Right atrium auricular region (tissue), 2 donors: ENCODE data around the gene PDZD2. TPM values are rescaled to one million over a fixed set of nuclear protein-coding genes. Genes with fewer than 3 reads are reported as not detected.
A peak's percentile ranks its signal among the peaks of the same experiment; 100 is the strongest.

ENCODE experiments used
- DNase-seq: peaks from one replicate; pipeline ENCODE4 v3.0.0-alpha.2; 2019; ENCODE audit warnings: low spot score
- H3K27ac ChIP-seq, 2 donors: fragments of 200-600 bp; sonication (generic); 1 replicate in 1 of 2; 2 replicates in 1 of 2; pipeline ENCODE4 v1.5.1; 2016 to 2019
- H3K27me3 ChIP-seq, 2 donors: fragments of 200-600 bp; sonication (generic); one replicate each; pipeline versions ENCODE4 v1.5.1 to v1.6.0; 2017 to 2019
- H3K36me3 ChIP-seq: fragments of 200-600 bp; sonication (generic); one replicate; pipeline ENCODE4 v1.5.1; 2016
- H3K4me1 ChIP-seq, 2 donors: fragments of 200-600 bp; sonication (generic); one replicate each; pipeline versions ENCODE4 v1.5.1 to v1.6.0; 2017 to 2019
- H3K4me3 ChIP-seq, 2 donors: fragments of 200-600 bp; sonication (generic); 1 replicate in 1 of 2; 2 replicates in 1 of 2; pipeline ENCODE4 v1.5.1; 2017 to 2019; ENCODE audit warnings: mild to moderate bottlenecking in 1 of 2, moderate library complexity in 1 of 2
- H3K9me3 ChIP-seq, 2 donors: fragments of 200-600 bp; sonication (generic); one replicate each; pipeline ENCODE4 v1.5.1; 2019
- total RNA-seq, 2 donors: library from RNA; depleted of rRNA; stranded (reverse); fragments of >200 nt; gene quantifications; one replicate each; pipeline ENCODE4 v1.1.0, GENCODE V29; 2016
- TF ChIP-seq, protein P1 (sequence below), 2 donors: fragments of 200-600 bp; sonication (generic); IDR thresholded peaks; one replicate each; pipeline ENCODE4 v1.5.1; 2019; ENCODE audit warnings: antibody characterized with exemption in 2 of 2

The PDZD2 gene
- total RNA-seq, 2 donors from 2014 or later, result 79.5 to 86.4 TPM

DNA sequence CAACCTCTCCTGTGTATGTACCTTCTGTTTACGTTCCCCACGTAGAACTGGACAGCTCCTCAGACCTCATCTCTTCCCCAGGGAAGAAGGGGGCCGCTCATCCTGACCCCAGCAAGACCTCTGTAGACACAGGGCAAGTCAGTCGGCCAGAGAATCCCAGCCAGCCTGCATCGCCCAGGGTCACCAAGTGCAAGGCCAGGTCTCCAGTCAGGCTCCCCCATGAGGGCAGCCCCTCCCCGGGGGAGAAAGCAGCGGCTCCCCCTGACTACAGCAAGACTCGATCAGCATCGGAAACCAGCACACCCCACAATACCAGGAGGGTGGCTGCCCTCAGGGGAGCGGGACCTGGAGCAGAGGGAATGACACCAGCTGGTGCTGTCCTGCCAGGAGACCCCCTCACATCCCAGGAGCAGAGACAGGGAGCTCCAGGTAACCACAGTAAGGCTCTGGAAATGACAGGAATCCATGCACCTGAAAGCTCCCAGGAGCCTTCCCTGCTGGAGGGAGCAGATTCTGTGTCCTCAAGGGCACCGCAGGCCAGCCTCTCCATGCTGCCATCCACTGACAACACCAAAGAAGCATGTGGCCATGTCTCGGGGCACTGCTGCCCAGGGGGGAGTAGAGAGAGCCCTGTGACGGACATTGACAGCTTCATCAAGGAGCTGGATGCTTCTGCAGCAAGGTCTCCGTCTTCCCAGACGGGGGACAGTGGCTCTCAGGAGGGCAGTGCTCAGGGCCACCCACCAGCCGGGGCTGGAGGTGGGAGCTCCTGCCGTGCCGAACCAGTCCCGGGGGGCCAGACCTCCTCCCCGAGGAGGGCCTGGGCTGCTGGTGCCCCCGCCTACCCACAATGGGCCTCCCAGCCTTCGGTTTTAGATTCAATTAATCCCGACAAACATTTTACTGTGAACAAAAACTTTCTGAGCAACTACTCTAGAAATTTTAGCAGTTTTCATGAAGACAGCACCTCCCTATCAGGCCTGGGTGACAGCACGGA is 448.5 kb downstream of the PDZD2 start:
- TF ChIP-seq, protein P1, sequence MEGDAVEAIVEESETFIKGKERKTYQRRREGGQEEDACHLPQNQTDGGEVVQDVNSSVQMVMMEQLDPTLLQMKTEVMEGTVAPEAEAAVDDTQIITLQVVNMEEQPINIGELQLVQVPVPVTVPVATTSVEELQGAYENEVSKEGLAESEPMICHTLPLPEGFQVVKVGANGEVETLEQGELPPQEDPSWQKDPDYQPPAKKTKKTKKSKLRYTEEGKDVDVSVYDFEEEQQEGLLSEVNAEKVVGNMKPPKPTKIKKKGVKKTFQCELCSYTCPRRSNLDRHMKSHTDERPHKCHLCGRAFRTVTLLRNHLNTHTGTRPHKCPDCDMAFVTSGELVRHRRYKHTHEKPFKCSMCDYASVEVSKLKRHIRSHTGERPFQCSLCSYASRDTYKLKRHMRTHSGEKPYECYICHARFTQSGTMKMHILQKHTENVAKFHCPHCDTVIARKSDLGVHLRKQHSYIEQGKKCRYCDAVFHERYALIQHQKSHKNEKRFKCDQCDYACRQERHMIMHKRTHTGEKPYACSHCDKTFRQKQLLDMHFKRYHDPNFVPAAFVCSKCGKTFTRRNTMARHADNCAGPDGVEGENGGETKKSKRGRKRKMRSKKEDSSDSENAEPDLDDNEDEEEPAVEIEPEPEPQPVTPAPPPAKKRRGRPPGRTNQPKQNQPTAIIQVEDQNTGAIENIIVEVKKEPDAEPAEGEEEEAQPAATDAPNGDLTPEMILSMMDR (IDR thresholded peaks at IDR 0.05), result no peak
- no peaks in the 10 kb centered on the region for H3K9me3 ChIP-seq
- peaks cover 46% of the 10 kb centered on the region for H3K36me3 ChIP-seq
- H3K27me3 ChIP-seq, result no peaks in the 10 kb centered on the region
- H3K4me3 ChIP-seq, result no peak overlapping the region
- DNase-seq, result peak; percentile 49
- H3K27ac ChIP-seq, result no peak overlapping the region
- H3K4me1 ChIP-seq, result no peaks in the 10 kb centered on the region

DNA sequence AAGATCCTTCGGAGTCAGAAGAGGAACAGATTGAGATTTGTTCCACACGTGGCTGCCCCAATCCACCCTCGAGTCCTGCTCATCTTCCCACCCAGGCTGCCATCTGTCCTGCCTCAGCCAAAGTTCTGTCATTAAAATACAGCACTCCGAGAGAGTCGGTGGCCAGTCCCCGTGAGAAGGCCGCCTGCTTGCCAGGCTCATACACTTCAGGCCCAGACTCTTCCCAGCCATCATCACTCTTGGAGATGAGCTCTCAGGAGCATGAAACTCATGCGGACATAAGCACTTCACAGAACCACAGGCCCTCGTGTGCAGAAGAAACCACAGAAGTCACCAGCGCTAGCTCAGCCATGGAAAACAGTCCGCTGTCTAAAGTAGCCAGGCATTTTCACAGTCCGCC is 449.3 kb downstream of the PDZD2 start:
- Histone ChIP-seq H3K9me3 (no peaks in the 10 kb centered on the region), H3K4me1 (no peaks in the 10 kb centered on the region), H3K27me3 (no peaks in the 10 kb centered on the region), H3K36me3 (peaks cover 44% of the 10 kb centered on the region), H3K4me3 (no peak overlapping the region), H3K27ac (no peak overlapping the region)
- DNase-seq, result peak; percentile 50
- TF ChIP-seq, protein P1 (IDR thresholded peaks at IDR 0.05), result no peak

DNA sequence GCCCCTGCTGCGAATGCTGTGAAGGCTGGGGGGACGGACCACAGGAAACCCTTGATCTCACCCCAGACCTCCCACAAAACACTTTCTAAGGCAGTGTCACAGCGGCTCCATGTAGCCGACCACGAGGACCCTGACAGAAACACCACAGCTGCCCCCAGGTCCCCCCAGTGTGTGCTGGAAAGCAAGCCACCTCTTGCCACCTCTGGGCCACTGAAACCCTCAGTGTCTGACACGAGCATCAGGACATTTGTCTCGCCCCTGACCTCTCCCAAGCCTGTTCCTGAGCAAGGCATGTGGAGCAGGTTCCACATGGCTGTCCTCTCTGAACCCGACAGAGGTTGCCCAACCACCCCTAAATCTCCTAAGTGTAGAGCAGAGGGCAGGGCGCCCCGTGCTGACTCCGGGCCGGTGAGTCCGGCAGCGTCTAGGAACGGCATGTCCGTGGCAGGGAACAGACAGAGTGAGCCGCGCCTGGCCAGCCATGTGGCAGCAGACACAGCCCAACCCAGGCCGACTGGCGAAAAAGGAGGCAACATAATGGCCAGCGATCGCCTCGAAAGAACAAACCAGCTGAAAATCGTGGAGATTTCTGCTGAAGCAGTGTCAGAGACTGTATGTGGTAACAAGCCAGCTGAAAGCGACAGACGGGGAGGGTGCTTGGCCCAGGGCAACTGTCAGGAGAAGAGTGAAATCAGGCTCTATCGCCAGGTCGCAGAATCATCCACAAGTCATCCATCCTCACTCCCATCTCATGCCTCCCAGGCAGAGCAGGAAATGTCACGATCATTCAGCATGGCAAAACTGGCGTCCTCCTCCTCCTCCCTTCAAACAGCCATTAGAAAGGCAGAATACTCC is 450.4 kb downstream of the PDZD2 start:
- Histone ChIP-seq H3K27me3 (no peaks in the 10 kb centered on the region), H3K9me3 (no peaks in the 10 kb centered on the region), H3K4me1 (no peaks in the 10 kb centered on the region), H3K27ac (no peak overlapping the region), H3K36me3 (peaks cover 40% of the 10 kb centered on the region), H3K4me3 (no peak overlapping the region)
- peak; percentile 52 for DNase-seq
- TF ChIP-seq, protein P1 (IDR thresholded peaks at IDR 0.05), result no peak

DNA sequence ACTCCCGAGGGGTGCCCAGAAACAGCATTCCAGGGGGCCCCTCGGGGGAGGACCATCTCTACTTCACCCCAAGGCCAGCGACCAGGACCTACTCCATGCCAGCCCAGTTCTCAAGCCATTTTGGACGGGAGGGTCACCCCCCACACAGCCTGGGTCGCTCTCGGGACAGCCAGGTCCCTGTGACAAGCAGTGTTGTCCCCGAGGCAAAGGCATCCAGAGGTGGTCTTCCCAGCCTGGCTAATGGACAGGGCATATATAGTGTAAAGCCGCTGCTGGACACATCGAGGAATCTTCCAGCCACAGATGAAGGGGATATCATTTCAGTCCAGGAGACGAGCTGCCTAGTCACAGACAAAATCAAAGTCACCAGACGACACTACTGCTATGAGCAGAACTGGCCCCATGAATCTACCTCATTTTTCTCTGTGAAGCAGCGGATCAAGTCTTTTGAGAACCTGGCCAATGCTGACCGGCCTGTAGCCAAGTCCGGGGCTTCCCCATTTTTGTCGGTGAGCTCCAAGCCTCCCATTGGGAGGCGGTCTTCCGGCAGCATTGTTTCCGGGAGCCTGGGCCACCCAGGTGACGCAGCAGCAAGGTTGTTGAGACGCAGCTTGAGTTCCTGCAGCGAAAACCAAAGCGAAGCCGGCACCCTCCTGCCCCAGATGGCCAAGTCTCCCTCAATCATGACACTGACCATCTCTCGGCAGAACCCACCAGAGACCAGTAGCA is 451.3 kb downstream of the PDZD2 start:
- DNase-seq, result peak; percentile 53
- TF ChIP-seq, protein P1 (IDR thresholded peaks at IDR 0.05), result no peak
- Histone ChIP-seq H3K9me3 (no peaks in the 10 kb centered on the region), H3K27me3 (no peaks in the 10 kb centered on the region), H3K36me3 (peaks cover 40% of the 10 kb centered on the region), H3K4me1 (peaks cover 0 to 6% of the 10 kb centered on the region in 2 donors), H3K27ac (no peak overlapping the region), H3K4me3 (no peak overlapping the region)

DNA sequence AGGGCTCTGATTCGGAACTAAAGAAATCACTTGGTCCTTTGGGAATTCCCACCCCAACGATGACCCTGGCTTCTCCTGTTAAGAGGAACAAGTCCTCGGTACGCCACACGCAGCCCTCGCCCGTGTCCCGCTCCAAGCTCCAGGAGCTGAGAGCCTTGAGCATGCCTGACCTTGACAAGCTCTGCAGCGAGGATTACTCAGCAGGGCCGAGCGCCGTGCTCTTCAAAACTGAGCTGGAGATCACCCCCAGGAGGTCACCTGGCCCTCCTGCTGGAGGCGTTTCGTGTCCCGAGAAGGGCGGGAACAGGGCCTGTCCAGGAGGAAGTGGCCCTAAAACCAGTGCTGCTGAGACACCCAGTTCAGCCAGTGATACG is 451.8 kb downstream of the PDZD2 start:
- TF ChIP-seq, protein P1 (IDR thresholded peaks at IDR 0.05), result no peak
- peaks cover 0 to 9% of the 10 kb centered on the region in 2 donors for H3K4me1 ChIP-seq
- peak; percentile 55 for DNase-seq
- H3K9me3 ChIP-seq, result no peaks in the 10 kb centered on the region
- peaks cover 40% of the 10 kb centered on the region for H3K36me3 ChIP-seq
- no peak overlapping the region for H3K27ac ChIP-seq
- no peak overlapping the region for H3K4me3 ChIP-seq
- no peaks in the 10 kb centered on the region for H3K27me3 ChIP-seq
